HCEC 1CT (cell line): ENCODE measurements around the gene SMG7.
A peak's percentile ranks its signal among the peaks of the same experiment; 100 is the strongest.

Source experiments
- DNase-seq: peaks from one replicate; pipeline ENCODE4 v3.0.0-alpha.2; 2017

SMG7 gene

DNA sequence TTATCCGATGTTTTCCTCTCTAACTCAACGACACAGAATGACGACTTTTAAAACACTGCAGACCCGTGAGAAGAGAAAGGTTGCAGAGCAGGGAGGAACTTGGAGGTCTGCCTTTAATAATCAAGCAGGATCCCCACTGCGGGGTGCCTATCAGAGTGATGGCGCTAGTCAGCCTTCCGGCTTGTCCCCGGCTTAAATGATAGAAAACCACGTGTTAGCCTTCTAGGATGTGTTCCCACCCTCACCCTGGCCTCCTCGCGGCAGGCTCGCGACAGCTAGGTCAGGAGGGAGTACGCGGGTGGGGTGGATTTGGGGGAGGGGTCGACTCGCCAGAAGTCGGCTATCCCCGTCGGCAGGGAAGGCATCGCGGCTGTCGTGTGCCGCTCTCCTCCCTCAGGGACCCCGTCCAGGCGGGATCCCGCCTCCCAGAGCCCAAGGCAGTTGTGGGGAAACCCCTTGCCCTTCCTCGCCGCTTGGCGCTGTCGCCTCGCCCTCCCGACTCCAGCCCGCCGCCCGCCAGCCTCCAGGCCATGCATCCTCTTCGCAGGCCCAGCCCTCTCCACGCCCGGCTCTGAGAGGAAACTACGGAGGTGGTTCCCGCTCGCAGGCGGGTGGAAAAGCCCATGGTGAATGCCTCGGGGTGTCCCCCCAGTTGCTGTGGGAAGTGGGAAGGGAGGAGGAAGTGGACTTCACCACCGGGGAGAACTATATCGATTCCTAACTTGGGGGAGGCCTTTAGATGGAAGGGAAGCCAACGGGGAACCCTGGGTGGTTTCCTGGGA, 1.1 kb upstream of the SMG7 start:
- peak; percentile 81 for DNase-seq

DNA sequence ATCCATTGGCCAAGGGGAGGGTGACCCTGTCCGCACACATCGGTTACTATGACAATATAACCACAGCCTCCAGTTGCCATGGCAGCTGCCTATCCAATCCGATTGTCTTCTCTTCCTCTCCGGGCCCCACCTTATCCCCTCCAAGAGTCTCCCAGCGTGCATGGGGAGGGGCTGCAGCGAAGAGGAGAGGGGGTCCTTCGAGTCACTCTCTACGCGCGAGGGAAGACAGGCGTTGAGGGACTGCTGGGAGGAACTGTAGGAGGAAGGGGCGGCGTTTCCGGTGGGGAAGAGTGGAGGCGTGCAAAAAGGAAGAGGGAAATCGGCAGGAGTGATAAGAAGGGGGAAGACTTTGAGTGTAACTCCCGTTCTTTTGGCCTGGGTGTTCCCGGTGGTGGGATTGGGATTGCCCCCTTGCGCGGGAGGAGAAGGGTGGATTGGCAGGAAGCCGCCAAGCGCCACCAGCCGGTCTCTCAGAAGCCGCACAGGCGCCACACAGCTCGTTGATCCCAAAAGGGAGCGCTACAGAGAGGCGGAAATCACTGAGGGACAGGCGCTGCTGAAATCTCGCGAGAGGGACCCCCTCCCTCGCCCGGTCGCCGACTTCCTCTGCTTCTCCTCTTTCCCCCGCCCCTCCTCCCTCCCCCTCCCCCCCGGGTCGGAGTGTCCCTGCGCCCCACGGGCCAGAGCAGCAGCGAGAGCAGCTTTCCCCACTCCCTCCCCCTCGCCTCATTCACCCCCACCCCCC, 384 bp upstream of the SMG7 start:
- peak; percentile 96 for DNase-seq

GRCh38 chr1:183473217-183473536, 878 bp downstream of the SMG7 start:
- peak; percentile 17 for DNase-seq

DNA sequence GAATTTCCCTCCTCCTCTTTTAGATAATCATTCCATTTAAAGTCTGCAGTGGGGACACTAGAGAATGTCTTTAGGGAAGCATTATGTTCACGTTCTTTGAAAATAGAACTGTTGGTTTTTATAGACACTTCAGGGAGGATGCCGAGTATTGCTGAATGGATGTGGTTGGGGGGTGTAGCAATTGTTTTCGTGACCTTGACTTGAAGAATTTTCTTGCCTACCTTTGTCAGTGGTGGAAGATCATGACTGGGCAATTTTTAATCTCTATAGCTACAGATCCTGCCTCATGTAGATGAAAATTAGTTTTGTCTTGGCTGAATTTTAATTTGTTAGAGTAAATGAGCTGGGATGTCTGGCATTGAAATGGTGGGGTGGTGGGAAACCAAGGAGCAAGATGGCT, 3.8 kb downstream of the SMG7 start:
- no peak for DNase-seq

GRCh38 chr1:183477986-183478781, 5.9 kb downstream of the SMG7 start:
- DNase-seq = no peak

DNA sequence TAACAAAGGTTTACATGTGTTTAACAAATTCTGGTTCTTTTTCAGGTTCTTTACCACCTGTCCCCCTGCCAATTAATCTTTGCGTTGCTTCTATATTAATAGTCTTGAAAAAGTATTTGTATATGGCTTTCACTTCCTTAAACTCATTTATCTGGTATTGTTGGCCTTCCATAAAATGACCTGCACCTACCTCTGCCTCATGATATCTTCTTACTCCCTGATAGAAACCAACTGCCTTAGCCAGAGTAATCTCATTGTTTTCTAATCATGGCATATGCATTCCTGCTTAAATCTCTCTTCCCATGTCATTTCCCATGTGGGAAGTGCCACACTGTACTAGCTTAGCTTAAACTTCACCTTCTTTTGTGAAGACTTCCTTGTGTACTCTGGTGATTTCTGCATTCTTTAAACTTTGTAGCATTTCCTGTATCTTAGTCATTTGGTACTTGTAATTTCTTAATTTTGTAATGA, 8.7 kb downstream of the SMG7 start:
- peak; percentile 58 for DNase-seq

GRCh38 chr1:183483224-183483623, 10.9 kb downstream of the SMG7 start:
- no peak for DNase-seq

- DNase-seq = no peak
Measured at GRCh38 chr1:183484254-183484653, 12.0 kb downstream of the SMG7 start.

DNA sequence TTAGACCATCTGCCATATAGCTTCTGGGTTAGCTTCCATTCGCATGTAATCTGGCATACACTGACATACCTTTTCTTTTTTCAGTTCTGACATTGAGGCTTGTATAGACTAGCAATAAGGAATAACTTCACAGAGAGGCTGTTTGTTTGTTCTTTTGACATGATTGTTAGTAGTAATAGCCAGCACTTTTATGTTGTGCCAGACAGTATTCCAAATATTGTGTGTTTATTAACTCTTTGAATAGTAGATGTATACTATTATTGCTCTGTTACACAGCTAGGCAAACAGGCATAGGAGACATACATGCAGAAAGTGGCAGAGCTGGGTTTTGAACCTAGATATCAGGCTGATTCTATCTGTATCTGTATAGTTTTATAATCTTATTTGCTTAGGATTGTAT, 12.6 kb downstream of the SMG7 start:
- no peak for DNase-seq

DNA sequence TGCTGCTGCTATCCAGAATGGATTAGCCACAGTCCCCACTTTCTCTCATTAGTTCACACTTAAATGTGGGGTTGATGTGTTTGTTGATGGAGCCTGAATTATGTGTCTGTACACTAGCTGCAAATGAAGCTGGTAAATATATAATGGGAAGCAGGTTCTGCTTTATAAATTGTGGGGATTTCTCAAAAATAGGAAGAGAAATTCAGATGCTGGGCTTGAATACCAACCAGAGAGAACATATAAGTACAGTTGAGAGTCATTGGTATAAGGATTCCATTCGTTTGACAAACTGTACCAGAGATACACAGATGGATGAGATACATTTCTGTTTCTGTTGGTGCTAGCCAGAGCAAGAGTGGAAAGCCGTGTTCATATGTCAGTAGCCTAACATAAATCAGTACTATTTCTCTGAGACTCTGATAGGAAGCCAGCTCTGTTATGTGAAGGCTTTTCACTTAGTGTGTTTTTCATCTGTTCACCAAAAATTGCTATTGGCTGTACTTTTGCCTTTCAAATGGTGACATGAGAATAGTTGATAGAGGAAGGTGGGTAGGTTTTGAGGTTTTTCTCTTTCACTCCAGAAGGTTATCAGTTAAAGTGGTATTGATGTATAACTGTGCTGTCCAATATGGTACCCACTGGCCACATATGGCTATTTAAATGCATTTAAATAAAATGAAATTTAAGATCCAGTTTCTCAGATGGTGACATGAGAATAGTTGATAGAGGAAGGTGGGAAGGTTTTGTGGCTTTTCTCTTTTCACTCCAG, 15.6 kb downstream of the SMG7 start:
- no peak for DNase-seq

- no peak for DNase-seq
Measured at GRCh38 chr1:183490932-183491331, 18.6 kb downstream of the SMG7 start.

- DNase-seq = no peak
Measured at GRCh38 chr1:183493540-183494245, 21.4 kb downstream of the SMG7 start.

DNA sequence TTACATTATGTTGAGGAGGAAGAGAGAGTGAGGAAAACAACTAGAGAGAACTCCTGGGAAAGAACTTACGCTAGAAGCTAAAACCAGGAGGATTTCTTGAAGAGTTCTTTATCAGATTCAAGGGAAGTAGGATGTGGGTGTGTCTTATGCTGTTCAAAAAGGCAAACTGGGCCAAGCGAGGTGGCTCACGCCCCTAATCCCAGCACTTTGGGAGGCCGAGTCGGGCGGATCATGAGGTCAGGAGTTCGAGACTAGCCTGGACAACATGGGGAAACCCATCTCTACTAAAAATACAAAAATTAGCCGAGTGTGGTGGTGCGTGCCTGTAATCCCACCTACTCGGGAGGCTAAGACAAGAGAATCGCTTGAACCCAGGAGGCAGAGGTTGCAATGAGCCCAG, 23.1 kb downstream of the SMG7 start:
- no peak for DNase-seq

GRCh38 chr1:183497218-183497617, 24.9 kb downstream of the SMG7 start:
- DNase-seq = no peak

GRCh38 chr1:183498342-183498991, 26.2 kb downstream of the SMG7 start:
- DNase-seq = no peak

- no peak for DNase-seq
Measured at GRCh38 chr1:183505454-183506089, 33.3 kb downstream of the SMG7 start.

GRCh38 chr1:183506561-183506960, 34.3 kb downstream of the SMG7 start:
- peak; percentile 36 for DNase-seq

DNA sequence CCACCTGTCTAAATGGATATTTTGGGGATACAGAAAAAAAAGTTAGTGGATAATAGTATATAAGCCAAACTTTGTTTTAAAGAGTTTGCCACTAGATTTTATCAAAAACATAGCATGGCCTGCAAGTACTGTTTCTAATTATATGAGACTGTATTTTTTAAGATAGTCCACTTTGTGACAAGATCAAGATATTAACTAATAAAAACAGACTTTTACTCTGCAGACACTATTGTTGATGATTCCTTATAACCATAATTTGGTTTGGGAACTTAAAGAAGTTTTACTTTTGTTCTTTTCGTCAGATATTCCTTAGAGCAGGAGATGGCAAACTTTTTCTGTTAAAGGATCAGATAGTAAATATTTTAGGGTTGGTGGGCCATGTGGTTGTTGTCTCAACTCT, 36.4 kb downstream of the SMG7 start:
- DNase-seq = no peak

GRCh38 chr1:183512450-183512849, 40.2 kb downstream of the SMG7 start:
- no peak for DNase-seq

GRCh38 chr1:183514235-183514634, 41.9 kb downstream of the SMG7 start:
- DNase-seq = no peak
